K562 (cell line): ENCODE data around the gene SRMS. TPM values are rescaled to one million over a fixed set of nuclear protein-coding genes. Genes with fewer than 3 reads are reported as not detected.

Source experiments
- ATAC-seq: fragments of 200-7000 bp; cut with Tn5 transposase; 3 replicates; pipeline ENCODE4 v1.9.1; 2020; ENCODE audit warnings: moderate library complexity
- BruUV-seq: library from RNA; stranded (reverse); fragments of 400-500 nt; replicated peaks from 2 replicates; lab custom pipeline; 2021; lab: Mats Ljungman, UMichigan
- CTCF ChIA-PET: fragments of 300-600 bp; formaldehyde crosslinking; extraction: SDS; loops from one replicate; lab custom pipeline; 2021; ENCODE audit warnings: low intra/inter-chr PET ratio; lab: Yijun Ruan, JAX
- POLR2A ChIA-PET: fragments of 300-600, 350-650 bp; sonication (Branson Sonifier 250); formaldehyde crosslinking; extraction: SDS; loops from one replicate; lab custom pipeline; 2021; ENCODE audit warnings: antibody characterized with exemption, inconsistent platforms; lab: Yijun Ruan, JAX
- DNase-seq, 4 experiments: peaks; one replicate each; pipeline versions ENCODE4 v3.0.0 to v3.0.0-alpha.2; 2011 to 2018; ENCODE audit warnings: low spot score in 3 of 4, mixed read lengths in 3 of 4; ENCODE audit errors: extremely low read depth in 1 of 4
- FAIRE-seq: peaks from 2 replicates; lab custom pipeline; 2011; peaks lifted over from hg19 to GRCh38; lab: Jason Lieb, UNC
- H2AFZ ChIP-seq: 2 replicates; pipeline ENCODE4 v1.6.0; 2011; ENCODE audit warnings: low read depth, low read length, control low read depth, inconsistent platforms
- H3K27ac ChIP-seq: fragments of 200-600 bp; 3 replicates; pipeline ENCODE4 v1.8.0; 2011; ENCODE audit warnings: low read depth, mild to moderate bottlenecking, control low read depth, inconsistent platforms, low read length, moderate library complexity, mixed read lengths; ENCODE audit errors: extremely low read depth
- H3K27me3 ChIP-seq, 2 experiments: fragments of 300-600 bp in 1 of 2; 2 replicates in 1 of 2; 3 replicates in 1 of 2; pipeline versions ENCODE4 v1.6.0 to v1.8.0; 2011; ENCODE audit warnings: inconsistent platforms in 2 of 2, low read length in 2 of 2, mild to moderate bottlenecking in 1 of 2, mixed read lengths in 1 of 2, moderate library complexity in 1 of 2; ENCODE audit not compliant: control insufficient read depth in 2 of 2, insufficient read depth in 2 of 2
- H3K36me3 ChIP-seq: fragments of 300-600 bp; 3 replicates; pipeline ENCODE4 v1.8.0; 2011; ENCODE audit warnings: mild to moderate bottlenecking, low read length, inconsistent platforms; ENCODE audit not compliant: control insufficient read depth, insufficient read depth
- H3K4me1 ChIP-seq, 2 experiments: fragments of 200-600 bp in 1 of 2; replicated peaks in 1 of 2; 2 replicates in 1 of 2; 3 replicates in 1 of 2; pipeline versions ENCODE4 v1.5.1 to v1.8.0; 2011; ENCODE audit warnings: inconsistent platforms in 2 of 2, low read length in 2 of 2, mild to moderate bottlenecking in 1 of 2, mixed read lengths in 1 of 2, moderate library complexity in 1 of 2; ENCODE audit not compliant: control insufficient read depth in 2 of 2, insufficient read depth in 2 of 2
- H3K4me2 ChIP-seq: 2 replicates; pipeline ENCODE4 v1.6.1; 2011; ENCODE audit warnings: low read length, control low read depth, inconsistent platforms, mixed read lengths; ENCODE audit not compliant: insufficient read depth
- H3K4me3 ChIP-seq: fragments of 200-600 bp; sonication (generic), shearing (Covaris generic); 2 replicates; pipeline ENCODE4 v1.5.1; 2016; ENCODE audit warnings: control low read depth, inconsistent platforms
- H3K79me2 ChIP-seq: fragments of 200-600 bp; 3 replicates; pipeline ENCODE4 v1.8.0; 2011; ENCODE audit warnings: low read length, inconsistent platforms; ENCODE audit not compliant: control insufficient read depth, insufficient read depth
- H3K9ac ChIP-seq, 2 experiments: 2 replicates each; pipeline versions ENCODE4 v1.6.0 to v1.6.1; 2011; ENCODE audit warnings: low read depth in 2 of 2, low read length in 2 of 2, control low read depth in 1 of 2, inconsistent platforms in 1 of 2, mild to moderate bottlenecking in 1 of 2, mixed read lengths in 1 of 2; ENCODE audit not compliant: insufficient read depth in 1 of 2
- H3K9me1 ChIP-seq: one replicate; pipeline ENCODE4 v1.6.0; 2011; ENCODE audit warnings: inconsistent platforms, mild to moderate bottlenecking, low read length, moderate library complexity; ENCODE audit not compliant: control insufficient read depth, insufficient read depth
- H3K9me3 ChIP-seq: replicated peaks from 2 replicates; pipeline ENCODE4 v1.5.1; 2011; ENCODE audit warnings: low read depth, low read length, inconsistent platforms; ENCODE audit not compliant: control insufficient read depth, insufficient read depth
- H4K20me1 ChIP-seq: replicated peaks from 2 replicates; pipeline ENCODE4 v1.6.1; 2011; ENCODE audit warnings: low read length, inconsistent platforms, mixed read lengths; ENCODE audit not compliant: control insufficient read depth, insufficient read depth
- ARID3A ChIP-seq: IDR thresholded peaks from 2 replicates; pipeline ENCODE4 v1.6.1; 2012; ENCODE audit warnings: low read depth, low read length, improper control_type of control experiment, borderline replicate concordance
- FOXP1 ChIP-seq: sonication (generic); formaldehyde crosslinking; IDR thresholded peaks from 2 replicates; pipeline ENCODE4 v1.8.0; 2022; ENCODE audit warnings: mild to moderate bottlenecking, missing genetic modification reagents
- FUS ChIP-seq: fragments of 200-400 bp; formaldehyde crosslinking; optimal IDR thresholded peaks from 2 replicates; pipeline ENCODE3; 2017; ENCODE audit warnings: low read depth, low read length
- GTF2A2 ChIP-seq: IDR thresholded peaks from 2 replicates; pipeline ENCODE4 v1.6.1; 2016; ENCODE audit warnings: mild to moderate bottlenecking, missing genetic modification characterization, missing compliant biosample characterization
- IRF1 ChIP-seq: sonication (generic); formaldehyde crosslinking; IDR thresholded peaks from 2 replicates; pipeline ENCODE4 v1.8.0; 2022; ENCODE audit warnings: missing genetic modification reagents, mild to moderate bottlenecking, borderline replicate concordance
- KDM4B ChIP-seq, 2 experiments: fragments of 450-650 bp in 1 of 2; sonication (generic) in 1 of 2; IDR thresholded peaks; 2 replicates each; pipeline ENCODE4 v1.6.1; 2016 to 2017; ENCODE audit warnings: borderline replicate concordance in 2 of 2, antibody characterized with exemption in 1 of 2, low read depth in 1 of 2, mild to moderate bottlenecking in 1 of 2
- PHF8 ChIP-seq: fragments of 200-600 bp; sonication (generic); IDR thresholded peaks from 2 replicates; pipeline ENCODE4 v1.6.1; 2012; ENCODE audit warnings: mixed run types, mild to moderate bottlenecking, inconsistent platforms, low read length, moderate library complexity, borderline replicate concordance
- ZHX1 ChIP-seq: fragments of 150-350 bp; conservative IDR thresholded peaks from 2 replicates; pipeline ENCODE4 v1.6.1; 2014; ENCODE audit warnings: low read length
- ZNF224 ChIP-seq: sonication (generic); formaldehyde crosslinking; IDR thresholded peaks from 2 replicates; pipeline ENCODE4 v1.8.0; 2022; ENCODE audit warnings: mild to moderate bottlenecking, missing genetic modification reagents
- ZNF311 ChIP-seq: fragments of 250-450 bp; sonication (Bioruptor Pico); IDR thresholded peaks from 2 replicates; pipeline ENCODE4 v1.4.0; 2020; ENCODE audit warnings: mild to moderate bottlenecking, moderate library complexity
- ZNF699 ChIP-seq: fragments of 250-450 bp; sonication (Bioruptor Pico); IDR thresholded peaks from 2 replicates; pipeline ENCODE4 v1.8.0; 2021; ENCODE audit warnings: mild to moderate bottlenecking, moderate library complexity; ENCODE audit not compliant: insufficient replicate concordance
- WGBS: fragments of 100-300 bp; shearing (Covaris generic); methylation state at CpG from one replicate; pipeline ENCODE4 v1.1.6; 2016; ENCODE audit warnings: low coverage, mixed read lengths; ENCODE audit not compliant: insufficient coverage; ENCODE audit errors: missing lambda C conversion rate; 5-methylcytosine and 5-hydroxymethylcytosine counted together
- in situ Hi-C: fragments of 300-500 bp; cut with MboI; formaldehyde crosslinking; loops from 4 replicates; pipeline ENCODE4 v1.15.0; 2018; ENCODE audit warnings: inconsistent platforms, mixed read lengths
- intact Hi-C: fragments of 100-400 bp; cut with micrococcal nuclease; formaldehyde crosslinking; loops from 2 replicates; pipeline ENCODE4 v1.14.2; 2022
- polyA plus RNA-seq, 8 experiments: library from polyadenylated mRNA; depleted of rRNA in 4 of 8; stranded (reverse) in 5 of 8; unstranded in 3 of 8; fragments of >200 nt; fragmentation: Nextera tagmentation in 2 of 8; fragmentation: Illumina TruSeq in 1 of 8; extraction: Ambion mirVana in 2 of 8; extraction: Trizol in 1 of 8; gene quantifications; 2 replicates each; pipeline versions ENCODE4 v1.2.1 to v1.2.3, GENCODE V29; 2011 to 2014; ENCODE audit warnings: inconsistent platforms in 1 of 8, missing spikeins in 1 of 8
- total RNA-seq, 7 experiments: library from RNA; depleted of rRNA in 6 of 7; stranded (reverse); fragments of >200 nt in 6 of 7; fragmentation: Illumina TruSeq in 2 of 7; extraction: Trizol in 2 of 7; gene quantifications; 2 replicates each; pipeline versions ENCODE4 v1.2.1 to v1.2.3, GENCODE V29; 2011 to 2021; ENCODE audit warnings: low replicate concordance in 1 of 7

The SRMS gene
- total and polyA plus RNA-seq, 9 of the 15 experiments (the other 6 are each of a cell fraction or from before 2014, with no cell fraction given): 0.07 TPM; not detected in 8

GRCh38 chr20:63553251-63553932 lies 5.8 kb upstream of the SRMS start (continued):
- 0 out of 4 replicates have a peak, but pooled peaks of 1 of the 2 experiments have one; percentile 25 for TF ChIP-seq KDM4B (IDR thresholded peaks at IDR 0.05; ENCODE audit: borderline replicate concordance in 2 of 2, low read depth in 1 of 2)
- TF ChIP-seq FUS: no peak
- TF ChIP-seq PHF8: peak; percentile 56; the same call in 1 of the 2 replicates

- ATAC-seq (peak; percentile 68), DNase-seq (peak; percentile 62 to 85 (median 70)), FAIRE-seq (no peak)
- H3K4me2 ChIP-seq: peak overlapping the region; percentile 84
- intact Hi-C loops (loop anchor here (10.0 kb wide), 1 partner anchor 312 kb away; the partner anchor contains the start of genes ABHD16B and TPD52L2), in situ Hi-C loops (no loop called here)
- CTCF ChIA-PET: no interaction called here
- no peaks in the 10 kb centered on the region for H3K36me3 ChIP-seq
- no peaks in the 10 kb centered on the region for H3K9me3 ChIP-seq
- POLR2A ChIA-PET: interaction anchor here (0.6 to 1.5 kb wide), 8 partner anchors 9 to 331 kb away, joined by 3 to 7 read pairs (median 3); partner anchors contain the start of gene PPDPF
- H3K79me2 ChIP-seq: no peaks in the 10 kb centered on the region
- peaks cover 15 to 72% of the 10 kb centered on the region in 2 experiments for H3K4me1 ChIP-seq
- peak overlapping the region; percentile 60 for H3K27ac ChIP-seq
- H3K9ac ChIP-seq: peak overlapping the region; percentile 55 to 70; a peak in 3 of 4 replicates
- H4K20me1 ChIP-seq: no peaks in the 10 kb centered on the region
- peak overlapping the region; percentile 80 for H2AFZ ChIP-seq
- H3K27me3 ChIP-seq: peaks cover 0 to 3% of the 10 kb centered on the region in 2 experiments; a peak in 2 of 5 replicates
- 25% methylated on average over 14 of the region's 15 CpGs for WGBS
- no peaks in the 10 kb centered on the region for H3K9me1 ChIP-seq
- H3K4me3 ChIP-seq: peak overlapping the region; percentile 76
- BruUV-seq: no TSS peak
- TF ChIP-seq ZNF311 (no peak), IRF1 (CRISPR knock-in tag) (no peak), ARID3A (no peak), ZHX1 (no peak), ZNF699 (no peak), ZNF224 (CRISPR knock-in tag) (no peak), GTF2A2 (no peak), FOXP1 (CRISPR knock-in tag) (peak; percentile 70; the same call in 1 of the 2 replicates)
Observed at GRCh38 chr20:63552481-63553249, 5.1 kb upstream of the SRMS start.
